ENCODE measurements around the gene HDGF.

HDGF gene

DNA sequence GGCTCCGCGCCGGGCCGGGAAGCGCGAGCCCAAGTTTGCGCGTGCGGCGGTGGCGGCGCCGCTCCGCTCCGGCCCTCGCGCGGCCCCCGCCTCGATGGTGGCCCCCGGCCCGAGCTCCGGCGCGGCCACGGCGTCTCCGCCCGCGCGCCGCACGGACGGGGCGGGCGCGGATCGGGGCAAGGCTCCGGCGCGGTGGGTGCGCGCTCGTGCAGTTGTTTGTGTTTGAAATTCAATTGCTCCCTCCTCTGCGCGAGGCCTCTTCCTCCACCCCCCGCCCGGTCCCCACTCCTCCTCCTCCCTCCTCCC is at the start of gene HDGF:
Gene HDGF (minus strand): TSS at position 225 of the 306 bp plus-strand sequence. CDS start 246 bp downstream, outside the sequence.
- DNase-seq (ENCODE audit: low spot score), result no peak

GRCh38 chr1:156797212-156797871 is 45.9 kb upstream of the HDGF start:
- peak; percentile 76 for DNase-seq (ENCODE audit: low spot score)

GRCh38 chr1:156796340-156797097 is 45.0 kb upstream of the HDGF start:
- DNase-seq (ENCODE audit: low spot score), result no peak

DNA sequence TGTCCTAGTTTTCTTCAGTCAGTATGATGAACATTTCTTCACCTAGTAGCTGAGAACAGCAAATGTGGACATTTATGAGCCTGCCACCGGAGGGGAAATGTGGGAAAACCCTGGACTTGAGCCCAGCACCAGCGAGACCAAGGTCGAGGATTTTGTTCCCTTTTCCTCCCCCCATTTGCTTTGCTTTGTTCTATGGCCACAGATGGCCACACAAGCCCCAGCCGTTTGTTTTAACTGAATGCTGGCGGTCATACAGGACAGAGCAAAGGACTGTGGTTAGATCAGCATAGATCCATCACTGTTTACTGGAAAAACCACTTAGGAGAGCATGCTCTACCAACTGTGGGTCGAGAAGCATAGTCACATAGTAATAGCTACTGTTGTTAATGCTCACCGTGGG is 44.3 kb upstream of the HDGF start:
- DNase-seq (ENCODE audit: low spot score), result no peak

GRCh38 chr1:156795374-156795733 is 43.9 kb upstream of the HDGF start:
- no peak for DNase-seq (ENCODE audit: low spot score)

DNA sequence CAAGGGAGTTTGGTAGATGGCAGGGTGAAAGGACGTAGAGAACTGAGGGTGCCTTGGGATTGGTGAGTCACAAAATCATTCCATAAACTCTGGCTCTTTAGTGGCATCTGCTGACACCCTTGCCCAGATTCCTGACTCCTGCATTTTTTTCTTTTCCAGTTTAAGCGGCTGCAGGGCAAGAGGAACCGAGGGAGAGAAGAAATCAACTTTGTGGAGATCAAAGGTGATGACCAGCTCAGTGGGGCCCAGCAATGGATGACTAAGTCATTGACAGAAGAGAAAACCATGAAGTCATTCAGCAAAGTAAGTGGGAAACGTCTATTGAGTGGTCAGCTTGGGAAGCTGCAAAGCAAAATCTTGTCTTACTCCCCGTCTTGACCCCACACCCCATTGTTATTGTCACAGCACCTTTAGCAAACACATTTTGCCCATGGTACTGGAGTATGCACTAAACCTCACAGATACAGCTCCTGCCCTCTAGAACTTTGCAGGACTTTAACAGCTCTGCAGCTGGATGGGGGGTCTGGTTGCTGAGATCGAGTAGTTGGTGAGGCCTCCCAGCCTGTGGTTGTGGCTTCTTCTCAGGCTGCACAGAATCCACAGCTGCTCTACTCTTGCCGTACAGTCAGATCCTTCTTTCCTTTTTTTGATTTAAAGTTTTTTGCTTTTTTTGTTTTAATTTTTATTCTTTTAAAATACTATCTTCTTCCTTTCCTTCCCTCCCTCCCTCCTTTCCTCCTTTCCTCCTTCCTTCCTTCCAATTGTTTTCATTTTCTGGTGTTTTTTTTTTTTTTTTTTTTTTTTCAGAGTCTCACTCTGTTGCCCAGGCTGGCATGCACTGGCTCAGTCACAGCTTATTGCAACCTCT is 43.3 kb upstream of the HDGF start:
- DNase-seq (ENCODE audit: low spot score), result no peak

GRCh38 chr1:156789621-156790318 is 38.3 kb upstream of the HDGF start:
- DNase-seq (ENCODE audit: low spot score), result no peak

- DNase-seq (ENCODE audit: low spot score), result no peak
Measured at GRCh38 chr1:156788136-156788535, 36.7 kb upstream of the HDGF start.

- no peak for DNase-seq (ENCODE audit: low spot score)
Measured at GRCh38 chr1:156786640-156787039, 35.2 kb upstream of the HDGF start.

DNA sequence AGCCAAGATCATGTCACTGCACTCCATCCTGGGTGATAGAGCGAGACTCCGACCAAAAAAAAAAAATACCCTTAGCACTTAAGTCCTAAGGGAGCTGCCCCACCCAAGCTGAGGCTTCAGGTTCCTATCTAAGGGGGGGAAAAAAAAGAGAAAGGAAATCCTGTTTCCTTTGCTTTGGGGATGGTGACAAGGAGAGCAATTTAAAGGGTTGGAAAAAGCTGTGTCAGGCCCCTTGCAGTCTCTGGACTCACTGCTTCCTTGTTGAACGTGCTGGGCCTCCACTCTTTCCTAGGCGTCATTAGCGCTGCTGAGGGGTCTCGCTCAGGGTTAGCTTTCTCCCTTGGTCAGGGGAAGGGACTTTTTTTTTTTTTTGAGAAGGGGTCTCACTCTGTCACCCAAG is 34.0 kb upstream of the HDGF start:
- DNase-seq (ENCODE audit: low spot score), result no peak

DNA sequence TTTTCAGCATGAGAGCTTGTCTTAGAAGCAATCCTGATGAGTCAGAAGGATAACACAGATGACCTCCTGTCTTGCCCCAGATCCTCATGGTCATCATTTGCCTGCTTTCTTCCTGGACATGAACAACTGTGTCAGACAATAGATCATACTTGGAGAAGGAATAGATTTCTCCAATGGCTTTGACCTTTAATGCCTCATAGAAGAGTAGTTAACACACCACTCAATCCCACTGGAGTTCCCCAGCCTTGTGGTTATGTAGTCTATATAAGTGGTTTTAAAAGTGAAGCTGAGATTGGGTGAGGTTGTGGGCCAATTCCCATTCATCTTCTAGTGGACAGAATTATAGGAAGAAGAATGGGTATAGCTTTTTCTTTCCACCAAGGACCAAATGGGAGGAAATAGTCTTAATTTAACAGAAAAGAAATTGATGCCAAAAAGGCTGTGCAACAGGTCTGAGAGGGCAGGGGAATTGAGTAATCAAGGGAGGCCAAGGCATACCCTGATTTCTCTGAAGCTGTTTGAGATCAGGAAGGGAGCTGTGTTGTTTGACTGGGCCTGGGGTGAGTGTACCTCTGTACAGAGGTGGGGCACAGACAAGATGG is 30.2 kb upstream of the HDGF start:
- DNase-seq (ENCODE audit: low spot score), result no peak

DNA sequence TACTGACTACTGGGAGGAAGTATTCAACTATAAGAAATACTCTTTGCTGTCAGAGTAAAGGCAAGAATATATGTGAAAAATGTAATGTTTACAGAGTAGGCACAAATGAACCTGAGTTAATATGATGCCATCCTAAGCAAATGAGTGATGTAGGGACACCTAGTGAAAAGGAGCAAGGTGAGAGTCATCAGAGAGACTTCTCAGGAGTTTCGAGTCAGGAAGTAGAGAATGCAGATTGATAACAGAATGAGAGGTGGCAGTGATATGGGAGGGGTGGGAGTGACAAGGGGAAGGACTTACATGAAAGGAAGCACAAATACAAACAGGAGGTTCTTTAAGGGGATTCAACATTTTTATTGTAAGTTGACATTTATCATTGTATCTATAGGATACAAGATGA is 26.1 kb upstream of the HDGF start:
- no peak for DNase-seq (ENCODE audit: low spot score)

DNA sequence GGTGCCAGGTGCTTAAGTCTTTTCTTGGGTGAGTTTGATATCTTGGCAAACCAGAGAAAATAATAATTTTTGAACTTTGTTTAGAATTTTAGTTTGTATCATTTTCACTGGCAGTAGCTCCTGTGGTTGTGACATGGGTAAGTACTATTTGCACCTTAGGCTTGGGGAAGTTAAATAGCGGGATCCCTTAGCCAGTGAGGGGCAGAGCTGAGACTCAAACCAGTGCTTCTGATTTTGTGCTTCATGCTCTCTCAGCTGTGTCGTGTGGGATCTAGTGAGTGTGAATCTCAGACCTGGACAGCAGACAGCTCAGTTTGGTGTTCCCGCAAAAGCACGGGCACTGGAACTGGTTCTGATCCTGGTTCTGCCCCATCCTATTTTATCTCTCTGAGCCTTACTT is 25.5 kb upstream of the HDGF start:
- no peak for DNase-seq (ENCODE audit: low spot score)

- no peak for DNase-seq (ENCODE audit: low spot score)
Measured at GRCh38 chr1:156775799-156776198, 24.3 kb upstream of the HDGF start.

- no peak for DNase-seq (ENCODE audit: low spot score)
Measured at GRCh38 chr1:156773607-156774006, 22.1 kb upstream of the HDGF start.

DNA sequence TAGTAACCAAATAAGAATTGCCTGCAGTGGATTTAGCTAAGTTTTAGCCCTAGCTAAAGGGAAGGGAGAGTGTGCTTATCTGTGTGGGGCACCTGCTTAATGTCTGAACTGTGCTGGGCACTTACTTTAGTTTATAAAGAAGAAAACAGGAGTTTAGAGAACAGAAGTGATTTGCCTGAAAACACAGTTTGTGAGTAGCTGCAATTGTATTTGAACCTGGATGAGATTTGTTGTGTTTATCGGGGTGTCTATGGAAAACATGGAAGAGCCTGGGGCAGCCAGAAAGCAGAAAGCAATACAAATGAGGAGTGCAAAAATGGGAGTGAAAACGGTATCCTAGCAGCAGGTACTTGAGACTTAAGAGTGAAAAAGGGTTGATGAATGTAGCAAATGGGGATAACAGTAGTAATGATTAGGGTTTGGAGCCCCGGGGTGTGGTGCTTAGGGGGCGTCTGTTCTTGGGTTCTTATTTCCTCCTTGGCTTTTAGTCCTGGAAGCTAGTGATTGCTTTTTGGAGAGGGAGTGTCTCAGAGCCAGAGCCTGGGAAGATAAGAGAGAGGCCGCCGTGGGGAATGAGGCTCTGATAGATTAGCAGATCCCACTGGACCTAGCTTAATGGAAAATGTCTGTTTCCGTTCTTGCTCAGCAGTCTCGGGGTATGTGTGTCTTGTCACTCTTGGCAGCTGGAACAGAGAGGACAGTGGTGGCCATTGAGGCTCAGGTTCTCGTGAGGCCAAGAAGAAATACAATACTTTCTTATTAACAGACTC is 21.4 kb upstream of the HDGF start:
- no peak for DNase-seq (ENCODE audit: low spot score)

DNA sequence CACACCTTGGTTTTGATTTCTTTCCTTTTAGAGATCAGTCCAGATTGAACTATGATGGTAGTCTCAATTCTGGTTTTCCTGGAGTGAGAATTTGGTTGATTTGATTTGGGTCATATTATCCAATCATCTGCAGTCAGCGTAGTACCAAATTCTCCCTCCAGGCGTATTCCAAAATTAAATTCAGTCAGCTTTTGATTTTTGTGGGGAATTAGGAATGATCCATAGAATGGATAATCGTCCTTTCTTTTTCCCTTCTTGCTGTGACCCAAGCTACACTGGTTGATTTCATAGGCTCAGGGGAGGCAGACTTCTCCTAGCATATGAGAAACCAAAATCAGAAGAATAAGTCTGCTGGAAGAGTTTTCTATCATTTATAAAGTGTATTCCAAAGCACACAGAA is 20.7 kb upstream of the HDGF start:
- DNase-seq (ENCODE audit: low spot score), result no peak

- DNase-seq (ENCODE audit: low spot score), result no peak
Measured at GRCh38 chr1:156768610-156769295, 17.3 kb upstream of the HDGF start.

DNA sequence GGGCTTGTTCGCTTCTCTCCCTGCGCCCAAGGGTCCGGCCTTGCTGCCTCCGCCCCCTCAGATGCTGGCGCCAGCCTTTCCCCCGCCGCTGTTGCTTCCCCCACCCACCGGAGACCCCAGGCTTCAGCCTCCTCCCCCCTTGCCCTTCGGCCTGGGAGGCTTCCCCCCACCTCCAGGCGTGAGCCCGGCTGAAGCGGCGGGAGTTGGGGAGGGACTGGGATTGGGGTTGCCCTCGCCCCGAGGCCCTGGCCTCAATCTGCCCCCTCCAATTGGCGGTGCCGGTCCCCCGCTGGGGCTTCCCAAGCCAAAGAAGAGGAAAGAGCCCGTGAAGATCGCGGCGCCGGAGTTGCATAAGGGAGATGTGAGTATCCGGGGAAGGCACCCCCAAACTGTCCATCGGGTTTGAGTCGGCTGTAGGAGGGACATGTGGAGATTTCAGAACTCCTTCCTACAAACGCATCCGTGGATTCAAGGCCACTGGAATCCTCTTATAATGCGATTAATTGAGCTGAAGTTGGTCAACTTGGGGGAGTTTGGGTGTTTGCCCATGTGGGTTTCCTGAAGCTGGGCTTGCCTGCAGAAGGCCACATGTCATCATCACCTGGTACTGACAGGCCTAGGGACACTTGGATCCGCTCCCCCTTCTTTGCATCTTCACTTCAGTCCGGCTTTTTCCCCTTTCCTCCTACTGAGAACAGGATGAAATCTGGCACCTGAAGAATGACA is 16.6 kb upstream of the HDGF start:
- DNase-seq (ENCODE audit: low spot score), result peak; percentile 68
